K562 (cell line): Measurements from ENCODE around the gene HES5. TPM values are rescaled to one million over a fixed set of nuclear protein-coding genes. Genes with fewer than 3 reads are reported as not detected.

Experiments
- ZNF431 ChIP-seq: sonication (generic); formaldehyde crosslinking; IDR thresholded peaks from 2 replicates; pipeline ENCODE4 v1.8.0; 2022; ENCODE audit warnings: mild to moderate bottlenecking, missing genetic modification reagents
- polyA plus RNA-seq, 8 experiments: library from polyadenylated mRNA; depleted of rRNA in 4 of 8; stranded (reverse) in 5 of 8; unstranded in 3 of 8; fragments of >200 nt; fragmentation: Nextera tagmentation in 2 of 8; fragmentation: Illumina TruSeq in 1 of 8; extraction: Ambion mirVana in 2 of 8; extraction: Trizol in 1 of 8; gene quantifications; 2 replicates each; pipeline versions ENCODE4 v1.2.1 to v1.2.3, GENCODE V29; 2011 to 2014; ENCODE audit warnings: inconsistent platforms in 1 of 8, missing spikeins in 1 of 8
- total RNA-seq, 7 experiments: library from RNA; depleted of rRNA in 6 of 7; stranded (reverse); fragments of >200 nt in 6 of 7; fragmentation: Illumina TruSeq in 2 of 7; extraction: Trizol in 2 of 7; gene quantifications; 2 replicates each; pipeline versions ENCODE4 v1.2.1 to v1.2.3, GENCODE V29; 2011 to 2021; ENCODE audit warnings: low replicate concordance in 1 of 7
- TF ChIP-seq, protein P1 (sequence below): fragments of 450-650 bp; IDR thresholded peaks from 2 replicates; pipeline ENCODE4 v1.6.1; 2016; ENCODE audit warnings: mild to moderate bottlenecking, moderate library complexity

Gene HES5
- total and polyA plus RNA-seq, 9 of the 15 experiments (the other 6 are each of a cell fraction or from before 2014, with no cell fraction given), result not detected

GRCh38 chr1:2574350-2574749 is 44.3 kb upstream of the HES5 start (continued):
- TF ChIP-seq, protein P1, sequence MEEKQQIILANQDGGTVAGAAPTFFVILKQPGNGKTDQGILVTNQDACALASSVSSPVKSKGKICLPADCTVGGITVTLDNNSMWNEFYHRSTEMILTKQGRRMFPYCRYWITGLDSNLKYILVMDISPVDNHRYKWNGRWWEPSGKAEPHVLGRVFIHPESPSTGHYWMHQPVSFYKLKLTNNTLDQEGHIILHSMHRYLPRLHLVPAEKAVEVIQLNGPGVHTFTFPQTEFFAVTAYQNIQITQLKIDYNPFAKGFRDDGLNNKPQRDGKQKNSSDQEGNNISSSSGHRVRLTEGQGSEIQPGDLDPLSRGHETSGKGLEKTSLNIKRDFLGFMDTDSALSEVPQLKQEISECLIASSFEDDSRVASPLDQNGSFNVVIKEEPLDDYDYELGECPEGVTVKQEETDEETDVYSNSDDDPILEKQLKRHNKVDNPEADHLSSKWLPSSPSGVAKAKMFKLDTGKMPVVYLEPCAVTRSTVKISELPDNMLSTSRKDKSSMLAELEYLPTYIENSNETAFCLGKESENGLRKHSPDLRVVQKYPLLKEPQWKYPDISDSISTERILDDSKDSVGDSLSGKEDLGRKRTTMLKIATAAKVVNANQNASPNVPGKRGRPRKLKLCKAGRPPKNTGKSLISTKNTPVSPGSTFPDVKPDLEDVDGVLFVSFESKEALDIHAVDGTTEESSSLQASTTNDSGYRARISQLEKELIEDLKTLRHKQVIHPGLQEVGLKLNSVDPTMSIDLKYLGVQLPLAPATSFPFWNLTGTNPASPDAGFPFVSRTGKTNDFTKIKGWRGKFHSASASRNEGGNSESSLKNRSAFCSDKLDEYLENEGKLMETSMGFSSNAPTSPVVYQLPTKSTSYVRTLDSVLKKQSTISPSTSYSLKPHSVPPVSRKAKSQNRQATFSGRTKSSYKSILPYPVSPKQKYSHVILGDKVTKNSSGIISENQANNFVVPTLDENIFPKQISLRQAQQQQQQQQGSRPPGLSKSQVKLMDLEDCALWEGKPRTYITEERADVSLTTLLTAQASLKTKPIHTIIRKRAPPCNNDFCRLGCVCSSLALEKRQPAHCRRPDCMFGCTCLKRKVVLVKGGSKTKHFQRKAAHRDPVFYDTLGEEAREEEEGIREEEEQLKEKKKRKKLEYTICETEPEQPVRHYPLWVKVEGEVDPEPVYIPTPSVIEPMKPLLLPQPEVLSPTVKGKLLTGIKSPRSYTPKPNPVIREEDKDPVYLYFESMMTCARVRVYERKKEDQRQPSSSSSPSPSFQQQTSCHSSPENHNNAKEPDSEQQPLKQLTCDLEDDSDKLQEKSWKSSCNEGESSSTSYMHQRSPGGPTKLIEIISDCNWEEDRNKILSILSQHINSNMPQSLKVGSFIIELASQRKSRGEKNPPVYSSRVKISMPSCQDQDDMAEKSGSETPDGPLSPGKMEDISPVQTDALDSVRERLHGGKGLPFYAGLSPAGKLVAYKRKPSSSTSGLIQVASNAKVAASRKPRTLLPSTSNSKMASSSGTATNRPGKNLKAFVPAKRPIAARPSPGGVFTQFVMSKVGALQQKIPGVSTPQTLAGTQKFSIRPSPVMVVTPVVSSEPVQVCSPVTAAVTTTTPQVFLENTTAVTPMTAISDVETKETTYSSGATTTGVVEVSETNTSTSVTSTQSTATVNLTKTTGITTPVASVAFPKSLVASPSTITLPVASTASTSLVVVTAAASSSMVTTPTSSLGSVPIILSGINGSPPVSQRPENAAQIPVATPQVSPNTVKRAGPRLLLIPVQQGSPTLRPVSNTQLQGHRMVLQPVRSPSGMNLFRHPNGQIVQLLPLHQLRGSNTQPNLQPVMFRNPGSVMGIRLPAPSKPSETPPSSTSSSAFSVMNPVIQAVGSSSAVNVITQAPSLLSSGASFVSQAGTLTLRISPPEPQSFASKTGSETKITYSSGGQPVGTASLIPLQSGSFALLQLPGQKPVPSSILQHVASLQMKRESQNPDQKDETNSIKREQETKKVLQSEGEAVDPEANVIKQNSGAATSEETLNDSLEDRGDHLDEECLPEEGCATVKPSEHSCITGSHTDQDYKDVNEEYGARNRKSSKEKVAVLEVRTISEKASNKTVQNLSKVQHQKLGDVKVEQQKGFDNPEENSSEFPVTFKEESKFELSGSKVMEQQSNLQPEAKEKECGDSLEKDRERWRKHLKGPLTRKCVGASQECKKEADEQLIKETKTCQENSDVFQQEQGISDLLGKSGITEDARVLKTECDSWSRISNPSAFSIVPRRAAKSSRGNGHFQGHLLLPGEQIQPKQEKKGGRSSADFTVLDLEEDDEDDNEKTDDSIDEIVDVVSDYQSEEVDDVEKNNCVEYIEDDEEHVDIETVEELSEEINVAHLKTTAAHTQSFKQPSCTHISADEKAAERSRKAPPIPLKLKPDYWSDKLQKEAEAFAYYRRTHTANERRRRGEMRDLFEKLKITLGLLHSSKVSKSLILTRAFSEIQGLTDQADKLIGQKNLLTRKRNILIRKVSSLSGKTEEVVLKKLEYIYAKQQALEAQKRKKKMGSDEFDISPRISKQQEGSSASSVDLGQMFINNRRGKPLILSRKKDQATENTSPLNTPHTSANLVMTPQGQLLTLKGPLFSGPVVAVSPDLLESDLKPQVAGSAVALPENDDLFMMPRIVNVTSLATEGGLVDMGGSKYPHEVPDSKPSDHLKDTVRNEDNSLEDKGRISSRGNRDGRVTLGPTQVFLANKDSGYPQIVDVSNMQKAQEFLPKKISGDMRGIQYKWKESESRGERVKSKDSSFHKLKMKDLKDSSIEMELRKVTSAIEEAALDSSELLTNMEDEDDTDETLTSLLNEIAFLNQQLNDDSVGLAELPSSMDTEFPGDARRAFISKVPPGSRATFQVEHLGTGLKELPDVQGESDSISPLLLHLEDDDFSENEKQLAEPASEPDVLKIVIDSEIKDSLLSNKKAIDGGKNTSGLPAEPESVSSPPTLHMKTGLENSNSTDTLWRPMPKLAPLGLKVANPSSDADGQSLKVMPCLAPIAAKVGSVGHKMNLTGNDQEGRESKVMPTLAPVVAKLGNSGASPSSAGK, result peak; percentile 35; the same call in 1 of the 2 replicates
- TF ChIP-seq ZNF431, result no peak
